Measurements from ENCODE around the gene DZIP1L.
"Not testable (repeated sequence)": the region's sequence is repeated elsewhere in the genome, so short reads cannot be mapped to it uniquely, and the experiment has no call there.

Gene DZIP1L

GRCh38 chr3:138113326-138113725 is 2.1 kb downstream of the DZIP1L start:
- no peak for DNase-seq (ENCODE audit: low read depth, low spot score)

GRCh38 chr3:138112362-138112761 is 3.0 kb downstream of the DZIP1L start:
- DNase-seq (ENCODE audit: low read depth, low spot score), result no peak

GRCh38 chr3:138105598-138105997 is 9.8 kb downstream of the DZIP1L start:
- DNase-seq (ENCODE audit: low read depth, low spot score), result no peak

- DNase-seq (ENCODE audit: low read depth, low spot score), result no peak
Measured at GRCh38 chr3:138103466-138103865, 11.9 kb downstream of the DZIP1L start.

GRCh38 chr3:138101351-138101940 is 14.0 kb downstream of the DZIP1L start:
- DNase-seq (ENCODE audit: low read depth, low spot score), result not testable (repeated sequence)

GRCh38 chr3:138099417-138099816 is 16.0 kb downstream of the DZIP1L start:
- no peak for DNase-seq (ENCODE audit: low read depth, low spot score)

GRCh38 chr3:138097192-138098172 is 17.9 kb downstream of the DZIP1L start:
- no peak for DNase-seq (ENCODE audit: low read depth, low spot score)

- no peak for DNase-seq (ENCODE audit: low read depth, low spot score)
Measured at GRCh38 chr3:138093721-138094120, 21.7 kb downstream of the DZIP1L start.

GRCh38 chr3:138092023-138092422 is 23.4 kb downstream of the DZIP1L start:
- DNase-seq (ENCODE audit: low read depth, low spot score), result no peak

GRCh38 chr3:138089091-138089490 is 26.3 kb downstream of the DZIP1L start:
- no peak for DNase-seq (ENCODE audit: low read depth, low spot score)

GRCh38 chr3:138085745-138086144 is 29.7 kb downstream of the DZIP1L start:
- DNase-seq (ENCODE audit: low read depth, low spot score), result not testable (repeated sequence)

GRCh38 chr3:138084196-138084595 is 31.2 kb downstream of the DZIP1L start:
- DNase-seq (ENCODE audit: low read depth, low spot score), result no peak

GRCh38 chr3:138082992-138083386 is 32.4 kb downstream of the DZIP1L start:
- DNase-seq (ENCODE audit: low read depth, low spot score), result no peak

GRCh38 chr3:138082085-138082991 is 33.1 kb downstream of the DZIP1L start:
- peak; percentile 95 for DNase-seq (ENCODE audit: low read depth, low spot score)

GRCh38 chr3:138081371-138082084 is 33.9 kb downstream of the DZIP1L start:
- no peak for DNase-seq (ENCODE audit: low read depth, low spot score)

- DNase-seq (ENCODE audit: low read depth, low spot score), result no peak
Measured at GRCh38 chr3:138079901-138080300, 35.5 kb downstream of the DZIP1L start.

- DNase-seq (ENCODE audit: low read depth, low spot score), result peak; percentile 93
Measured at GRCh38 chr3:138078901-138079344, 36.5 kb downstream of the DZIP1L start.

- DNase-seq (ENCODE audit: low read depth, low spot score), result no peak
Measured at GRCh38 chr3:138078096-138078495, 37.3 kb downstream of the DZIP1L start.

- DNase-seq (ENCODE audit: low read depth, low spot score), result no peak
Measured at GRCh38 chr3:138072796-138073195, 42.6 kb downstream of the DZIP1L start.

- no peak for DNase-seq (ENCODE audit: low read depth, low spot score)
Measured at GRCh38 chr3:138070006-138070405, 45.4 kb downstream of the DZIP1L start.

GRCh38 chr3:138068579-138069174 is 46.7 kb downstream of the DZIP1L start:
- no peak for DNase-seq (ENCODE audit: low read depth, low spot score)
